Measurements from ENCODE around the gene ENKUR. TPM values are rescaled to one million over a fixed set of nuclear protein-coding genes. Genes with fewer than 3 reads are reported as not detected.
"Not testable (repeated sequence)": the region's sequence is repeated elsewhere in the genome, so short reads cannot be mapped to it uniquely, and the experiment has no call there.

The ENKUR gene
- total RNA-seq, 1 experiment from 2014 or later, result 0.77 TPM

- H3K4me1 Mint-ChIP-seq (ENCODE audit: low read depth, unreplicated experiment), result peaks cover 13% of the 10 kb centered on the region
- Histone ChIP-seq H3K4me3 (ENCODE audit: low read depth, low read length) (no peak overlapping the region), H3K27me3 (replicated peaks; ENCODE audit: control insufficient read depth, insufficient read depth, low read length) (no peaks in the 10 kb centered on the region), H3K4me1 (peaks cover 6% of the 10 kb centered on the region; the same call in 1 of the 2 replicates), H3K9me3 (no peaks in the 10 kb centered on the region), H3K36me3 (ENCODE audit: control insufficient read depth, insufficient read depth, low read length) (no peaks in the 10 kb centered on the region)
- no peaks in the 10 kb centered on the region for H3K36me3 Mint-ChIP-seq (ENCODE audit: insufficient read depth, unreplicated experiment)
- no peak for DNase-seq
- no peaks in the 10 kb centered on the region for H3K9me3 Mint-ChIP-seq (ENCODE audit: unreplicated experiment)
- no peak for TF ChIP-seq CTCF (IDR thresholded peaks at IDR 0.05; ENCODE audit: insufficient read depth in 1 of 2, low read depth in 1 of 2, low read length in 1 of 2, severe bottlenecking in 1 of 2, unreplicated experiment in 1 of 2)
- H3K27me3 Mint-ChIP-seq (ENCODE audit: insufficient read depth, unreplicated experiment), result no peaks in the 10 kb centered on the region
- ChIA-PET POLR2A (no interaction called here), CTCF (no interaction called here)
- BruUV-seq (replicated peaks), result no TSS peak
- no peak overlapping the region for H3K27ac Mint-ChIP-seq (ENCODE audit: unreplicated experiment)
- intact Hi-C loops (cut with micrococcal nuclease; ENCODE audit: unreplicated experiment), result no loop called here
- no peak overlapping the region for H3K4me3 Mint-ChIP-seq (ENCODE audit: unreplicated experiment)
These were observed 44.6 kb downstream of the ENKUR start for GRCh38 chr10:24971374-24971773.

GRCh38 chr10:24969841-24970281, 46.1 kb downstream of the ENKUR start:
- H3K36me3 ChIP-seq (ENCODE audit: control insufficient read depth, insufficient read depth, low read length), result no peaks in the 10 kb centered on the region
- no peaks in the 10 kb centered on the region for H3K27me3 ChIP-seq (replicated peaks; ENCODE audit: control insufficient read depth, insufficient read depth, low read length)
- Mint-ChIP-seq H3K27ac (ENCODE audit: unreplicated experiment) (no peak overlapping the region), H3K4me3 (ENCODE audit: unreplicated experiment) (no peak overlapping the region), H3K27me3 (ENCODE audit: insufficient read depth, unreplicated experiment) (no peaks in the 10 kb centered on the region), H3K4me1 (ENCODE audit: low read depth, unreplicated experiment) (no peaks in the 10 kb centered on the region), H3K9me3 (ENCODE audit: unreplicated experiment) (no peaks in the 10 kb centered on the region), H3K36me3 (ENCODE audit: insufficient read depth, unreplicated experiment) (no peaks in the 10 kb centered on the region)
- no peak for TF ChIP-seq CTCF (IDR thresholded peaks at IDR 0.05; ENCODE audit: insufficient read depth in 1 of 2, low read depth in 1 of 2, low read length in 1 of 2, severe bottlenecking in 1 of 2, unreplicated experiment in 1 of 2)
- H3K9me3 ChIP-seq, result no peaks in the 10 kb centered on the region
- BruUV-seq (replicated peaks), result no TSS peak
- intact Hi-C loops (cut with micrococcal nuclease; ENCODE audit: unreplicated experiment), result no loop called here
- H3K4me3 ChIP-seq (ENCODE audit: low read depth, low read length), result no peak overlapping the region
- CTCF ChIA-PET, result interaction anchor here (0.6 kb wide), 1 partner anchor 249 kb away, joined by 3 read pairs; no protein-coding TSS in a partner anchor
- no peak for DNase-seq
- POLR2A ChIA-PET, result interaction anchor here (0.6 kb wide), 1 partner anchor 874 kb away, joined by 3 read pairs; no protein-coding TSS in a partner anchor
- H3K4me1 ChIP-seq, result peaks cover 6% of the 10 kb centered on the region; the same call in 1 of the 2 replicates

- H3K27me3 Mint-ChIP-seq (ENCODE audit: insufficient read depth, unreplicated experiment); CTCF ChIA-PET; H3K9me3 ChIP-seq; H3K4me1 ChIP-seq; intact Hi-C loops (cut with micrococcal nuclease; ENCODE audit: unreplicated experiment); H3K4me3 Mint-ChIP-seq (ENCODE audit: unreplicated experiment); H3K9me3 Mint-ChIP-seq (ENCODE audit: unreplicated experiment); H3K27ac Mint-ChIP-seq (ENCODE audit: unreplicated experiment); H3K36me3 Mint-ChIP-seq (ENCODE audit: insufficient read depth, unreplicated experiment); H3K27me3 ChIP-seq (replicated peaks; ENCODE audit: control insufficient read depth, insufficient read depth, low read length); BruUV-seq (replicated peaks); DNase-seq; POLR2A ChIA-PET; H3K4me1 Mint-ChIP-seq (ENCODE audit: low read depth, unreplicated experiment); H3K36me3 ChIP-seq (ENCODE audit: control insufficient read depth, insufficient read depth, low read length); H3K4me3 ChIP-seq (ENCODE audit: low read depth, low read length): not testable (repeated sequence)
These were observed 47.0 kb downstream of the ENKUR start for GRCh38 chr10:24968951-24969350.

DNA sequence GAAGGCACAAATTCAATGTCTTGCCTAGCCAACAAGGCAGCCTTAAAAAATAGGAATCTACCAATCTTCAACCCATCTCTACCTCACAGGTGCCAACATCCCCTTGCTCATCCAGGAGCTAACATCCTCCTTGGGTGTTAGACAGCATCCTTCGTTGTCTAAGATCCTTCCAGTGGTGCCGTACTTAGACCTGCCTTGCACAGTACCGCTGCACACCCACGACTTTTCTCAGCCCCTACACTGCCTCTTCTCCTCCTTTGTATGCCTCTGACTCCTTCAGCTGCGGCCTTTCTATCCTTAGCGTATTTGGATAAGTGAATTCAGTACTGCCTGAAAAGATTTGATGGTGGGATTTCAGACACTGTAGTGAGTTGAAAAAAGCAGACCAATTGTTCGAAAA, 47.6 kb downstream of the ENKUR start:
- Histone ChIP-seq H3K4me3 (ENCODE audit: low read depth, low read length) (no peak overlapping the region), H3K4me1 (peaks cover 9% of the 10 kb centered on the region), H3K27me3 (replicated peaks; ENCODE audit: control insufficient read depth, insufficient read depth, low read length) (no peaks in the 10 kb centered on the region), H3K36me3 (ENCODE audit: control insufficient read depth, insufficient read depth, low read length) (no peaks in the 10 kb centered on the region), H3K9me3 (no peaks in the 10 kb centered on the region)
- BruUV-seq (replicated peaks), result no TSS peak
- intact Hi-C loops (cut with micrococcal nuclease; ENCODE audit: unreplicated experiment), result no loop called here
- TF ChIP-seq CTCF (IDR thresholded peaks at IDR 0.05; ENCODE audit: insufficient read depth in 1 of 2, low read depth in 1 of 2, low read length in 1 of 2, severe bottlenecking in 1 of 2, unreplicated experiment in 1 of 2), result no peak
- Mint-ChIP-seq H3K9me3 (ENCODE audit: unreplicated experiment) (no peaks in the 10 kb centered on the region), H3K27ac (ENCODE audit: unreplicated experiment) (no peak overlapping the region), H3K27me3 (ENCODE audit: insufficient read depth, unreplicated experiment) (no peaks in the 10 kb centered on the region), H3K36me3 (ENCODE audit: insufficient read depth, unreplicated experiment) (no peaks in the 10 kb centered on the region), H3K4me3 (ENCODE audit: unreplicated experiment) (no peak overlapping the region), H3K4me1 (ENCODE audit: low read depth, unreplicated experiment) (peaks cover 1% of the 10 kb centered on the region)
- POLR2A ChIA-PET, result no interaction called here
- CTCF ChIA-PET, result no interaction called here
- DNase-seq, result no peak

Data from Caco-2 (cell line).